KMS-11 (cell line): ENCODE measurements around the gene PPHLN1.

Source experiments
- H2AFZ ChIP-seq: fragments of 200-600 bp; sonication (generic); 2 replicates; pipeline ENCODE4 v1.6.1; 2016; ENCODE audit warnings: antibody characterized with exemption, mixed run types, low read depth
- H3K27ac ChIP-seq: fragments of 200-600 bp; sonication (generic); 2 replicates; pipeline ENCODE4 v1.6.1; 2016; ENCODE audit warnings: mild to moderate bottlenecking, mixed run types
- H3K27me3 ChIP-seq: fragments of 200-600 bp; sonication (generic); 2 replicates; pipeline ENCODE4 v1.6.1; 2017; ENCODE audit warnings: mild to moderate bottlenecking, low read depth, mixed run types, moderate library complexity; ENCODE audit not compliant: insufficient read depth
- H3K36me3 ChIP-seq: fragments of 200-600 bp; sonication (generic); 2 replicates; pipeline ENCODE4 v1.6.1; 2017; ENCODE audit warnings: mild to moderate bottlenecking, mixed run types; ENCODE audit not compliant: insufficient read depth
- H3K4me1 ChIP-seq: fragments of 200-600 bp; sonication (generic); 2 replicates; pipeline ENCODE4 v1.6.1; 2016; ENCODE audit warnings: mild to moderate bottlenecking, low read depth, mixed run types; ENCODE audit not compliant: poor library complexity, severe bottlenecking
- H3K4me2 ChIP-seq: fragments of 200-600 bp; sonication (generic); 2 replicates; pipeline ENCODE4 v1.7.0; 2016; ENCODE audit warnings: mild to moderate bottlenecking, mixed run types
- H3K4me3 ChIP-seq: fragments of 200-600 bp; sonication (generic); IDR thresholded peaks from 2 replicates; pipeline ENCODE4 v1.6.1; 2017; ENCODE audit warnings: low read depth, low read length, mixed read lengths; ENCODE audit not compliant: insufficient read depth
- H3K79me2 ChIP-seq: fragments of 200-600 bp; sonication (generic); 2 replicates; pipeline ENCODE4 v1.6.1; 2016; ENCODE audit warnings: low read depth, mixed run types; ENCODE audit not compliant: insufficient read depth
- H3K9ac ChIP-seq: fragments of 200-600 bp; sonication (generic); 2 replicates; pipeline ENCODE4 v1.6.1; 2016; ENCODE audit warnings: mild to moderate bottlenecking, mixed run types
- H4K20me1 ChIP-seq: fragments of 200-600 bp; sonication (generic); 2 replicates; pipeline ENCODE4 v1.6.1; 2016; ENCODE audit warnings: mild to moderate bottlenecking, mixed run types; ENCODE audit not compliant: insufficient read depth
- TF ChIP-seq, protein P1 (sequence below): fragments of 200-600 bp; sonication (generic); conservative IDR thresholded peaks from 2 replicates; pipeline ENCODE4 v1.6.1; 2017; ENCODE audit warnings: low read depth, mild to moderate bottlenecking, antibody characterized with exemption, low read length, moderate library complexity, mixed read lengths

The PPHLN1 gene

DNA sequence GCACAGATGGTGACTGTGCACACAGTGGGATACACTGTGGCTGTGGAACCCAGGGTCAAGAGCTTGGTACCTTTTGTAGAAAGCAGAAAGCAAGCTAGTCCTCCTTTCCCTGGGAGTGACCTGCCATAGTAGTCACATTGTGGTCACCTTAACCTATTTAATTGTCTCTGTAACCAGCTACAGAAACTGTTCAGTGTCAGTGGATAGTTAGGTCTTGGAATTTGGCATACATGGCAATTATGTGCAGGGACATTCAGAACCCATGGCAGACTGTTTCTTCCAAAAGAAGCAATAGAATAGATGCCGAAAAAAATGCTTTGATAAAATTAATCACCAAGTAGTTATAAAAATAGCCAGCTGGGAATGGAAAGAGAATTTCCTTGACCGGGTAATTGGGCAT is 30.4 kb downstream of the PPHLN1 start:
- H3K4me3 ChIP-seq = no peak overlapping the region
- H3K27me3 ChIP-seq = no peaks in the 10 kb centered on the region
- TF ChIP-seq, protein P1, sequence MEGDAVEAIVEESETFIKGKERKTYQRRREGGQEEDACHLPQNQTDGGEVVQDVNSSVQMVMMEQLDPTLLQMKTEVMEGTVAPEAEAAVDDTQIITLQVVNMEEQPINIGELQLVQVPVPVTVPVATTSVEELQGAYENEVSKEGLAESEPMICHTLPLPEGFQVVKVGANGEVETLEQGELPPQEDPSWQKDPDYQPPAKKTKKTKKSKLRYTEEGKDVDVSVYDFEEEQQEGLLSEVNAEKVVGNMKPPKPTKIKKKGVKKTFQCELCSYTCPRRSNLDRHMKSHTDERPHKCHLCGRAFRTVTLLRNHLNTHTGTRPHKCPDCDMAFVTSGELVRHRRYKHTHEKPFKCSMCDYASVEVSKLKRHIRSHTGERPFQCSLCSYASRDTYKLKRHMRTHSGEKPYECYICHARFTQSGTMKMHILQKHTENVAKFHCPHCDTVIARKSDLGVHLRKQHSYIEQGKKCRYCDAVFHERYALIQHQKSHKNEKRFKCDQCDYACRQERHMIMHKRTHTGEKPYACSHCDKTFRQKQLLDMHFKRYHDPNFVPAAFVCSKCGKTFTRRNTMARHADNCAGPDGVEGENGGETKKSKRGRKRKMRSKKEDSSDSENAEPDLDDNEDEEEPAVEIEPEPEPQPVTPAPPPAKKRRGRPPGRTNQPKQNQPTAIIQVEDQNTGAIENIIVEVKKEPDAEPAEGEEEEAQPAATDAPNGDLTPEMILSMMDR = no peak
- H3K9ac ChIP-seq = no peak overlapping the region
- no peak overlapping the region for H2AFZ ChIP-seq
- H3K79me2 ChIP-seq = no peaks in the 10 kb centered on the region; the same call in 1 of the 2 replicates
- no peaks in the 10 kb centered on the region; the same call in none of the 2 replicates for H3K36me3 ChIP-seq
- no peaks in the 10 kb centered on the region for H4K20me1 ChIP-seq
- H3K4me1 ChIP-seq = peaks cover 24% of the 10 kb centered on the region
- H3K27ac ChIP-seq = no peak overlapping the region
- no peak overlapping the region for H3K4me2 ChIP-seq

DNA sequence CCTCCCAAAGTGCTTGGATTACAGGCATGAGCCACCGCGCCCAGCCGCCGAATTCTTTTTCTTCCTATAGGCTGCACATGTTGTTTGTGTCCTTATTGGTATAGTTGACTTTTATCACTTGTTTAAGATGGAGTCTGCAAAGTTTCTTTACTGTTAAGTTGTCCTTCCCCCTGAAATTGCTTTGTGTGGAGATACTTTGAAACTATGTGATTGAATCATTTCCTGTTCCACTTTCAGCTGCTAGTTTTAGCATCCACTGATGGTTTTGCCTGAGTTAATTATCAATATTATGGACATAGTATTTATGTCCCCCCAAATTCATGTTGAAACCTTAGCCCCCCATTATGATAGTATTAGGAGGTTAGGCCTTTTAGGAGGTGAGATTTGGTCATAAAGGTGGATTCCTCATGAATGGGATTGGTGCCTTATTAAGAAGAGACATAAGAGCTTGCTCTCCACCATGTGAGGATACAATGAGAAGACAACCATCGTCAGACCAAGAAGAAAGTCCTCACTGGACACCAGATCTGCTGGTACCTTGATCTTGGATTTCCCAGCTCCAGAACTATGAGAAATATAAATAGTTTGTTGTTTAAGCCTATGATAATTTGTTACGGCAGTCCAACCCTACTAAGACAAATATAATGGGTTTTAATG is 34.9 kb downstream of the PPHLN1 start:
- no peak overlapping the region for H3K9ac ChIP-seq
- no peak overlapping the region for H3K27ac ChIP-seq
- no peaks in the 10 kb centered on the region for H3K27me3 ChIP-seq
- H2AFZ ChIP-seq = no peak overlapping the region
- H3K4me2 ChIP-seq = peak overlapping the region; percentile 37; the same call in 1 of the 2 replicates
- H4K20me1 ChIP-seq = no peaks in the 10 kb centered on the region
- TF ChIP-seq, protein P1 = no peak
- H3K4me1 ChIP-seq = peaks cover 30% of the 10 kb centered on the region
- H3K79me2 ChIP-seq = no peaks in the 10 kb centered on the region; the same call in 1 of the 2 replicates
- H3K4me3 ChIP-seq = no peak overlapping the region
- no peaks in the 10 kb centered on the region; the same call in none of the 2 replicates for H3K36me3 ChIP-seq

DNA sequence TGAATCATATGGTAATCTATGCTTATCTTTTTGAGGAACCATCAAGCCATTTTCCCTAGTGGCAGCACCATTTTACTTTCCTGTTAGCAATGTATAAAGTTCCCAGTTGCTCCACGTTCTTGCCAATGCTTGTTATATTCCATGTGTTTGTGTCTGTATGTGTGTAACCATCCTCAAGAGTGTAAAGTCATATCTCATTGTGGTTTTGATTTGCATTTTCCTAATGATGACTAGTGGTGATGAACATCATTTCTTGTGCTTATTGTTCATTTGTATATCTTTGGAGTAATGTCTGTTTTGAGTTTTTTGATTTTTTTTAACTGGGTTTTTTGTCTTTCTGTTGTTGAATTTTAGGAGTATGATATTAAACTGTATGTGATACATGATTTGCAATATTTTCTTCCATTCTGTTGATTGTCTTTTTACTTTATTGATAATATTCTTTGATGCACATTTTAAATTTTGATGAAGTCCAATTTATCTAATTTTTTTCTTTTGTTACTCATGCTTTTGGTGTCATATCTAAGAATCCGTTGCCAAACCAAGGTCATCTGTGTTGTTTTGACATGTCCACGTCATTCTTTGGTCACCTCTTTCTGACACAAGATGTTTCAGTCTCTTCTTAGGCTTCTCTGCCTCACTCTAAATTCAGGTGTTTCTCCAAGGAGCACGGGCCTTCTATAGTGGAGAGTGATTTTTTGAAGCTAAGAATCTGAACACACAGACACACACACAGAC is 36.1 kb downstream of the PPHLN1 start:
- Histone ChIP-seq H3K27ac (no peak overlapping the region), H2AFZ (no peak overlapping the region), H3K79me2 (no peaks in the 10 kb centered on the region; the same call in 1 of the 2 replicates)

DNA sequence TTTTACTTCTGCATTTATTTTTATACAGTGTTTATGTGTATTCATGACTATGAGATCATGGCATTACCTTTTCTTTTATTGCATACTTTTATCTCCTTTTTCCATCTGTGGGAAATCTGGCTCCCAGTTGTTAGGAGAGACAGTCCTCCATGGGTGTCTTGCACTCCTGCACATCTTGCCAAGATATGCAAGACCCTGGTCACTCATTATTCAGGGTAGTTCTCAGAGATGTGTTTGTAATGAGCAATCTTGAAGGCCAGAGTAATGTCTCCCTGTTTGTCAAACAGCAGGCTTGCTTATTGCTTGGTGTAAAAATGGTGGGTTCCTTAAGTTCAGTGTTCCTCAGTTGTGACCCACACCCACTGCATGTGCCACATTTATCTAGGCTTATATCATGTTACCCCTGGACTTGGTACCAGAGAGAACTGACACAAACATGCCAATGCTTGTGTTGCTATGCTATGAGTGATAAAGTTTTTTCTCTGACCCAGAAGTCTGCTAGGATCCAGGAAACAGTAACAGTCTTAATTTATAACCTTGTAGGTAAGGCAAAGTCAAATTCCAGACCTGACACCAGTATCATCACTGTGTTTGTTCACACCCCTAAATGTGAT is 36.8 kb downstream of the PPHLN1 start:
- no peak overlapping the region for H3K9ac ChIP-seq
- no peaks in the 10 kb centered on the region; the same call in 1 of the 2 replicates for H3K79me2 ChIP-seq
- no peaks in the 10 kb centered on the region for H3K27me3 ChIP-seq
- H4K20me1 ChIP-seq = no peaks in the 10 kb centered on the region
- no peaks in the 10 kb centered on the region; the same call in 1 of the 2 replicates for H3K36me3 ChIP-seq
- no peak overlapping the region for H2AFZ ChIP-seq
- peaks cover 30% of the 10 kb centered on the region for H3K4me1 ChIP-seq
- H3K4me3 ChIP-seq = no peak overlapping the region
- TF ChIP-seq, protein P1 = no peak
- no peak overlapping the region for H3K4me2 ChIP-seq
- no peak overlapping the region for H3K27ac ChIP-seq

More for the DNA sequence above, 36.1 kb downstream of the PPHLN1 start:
- Histone ChIP-seq H3K9ac (no peak overlapping the region), H3K4me1 (peaks cover 30% of the 10 kb centered on the region), H3K36me3 (no peaks in the 10 kb centered on the region; the same call in 1 of the 2 replicates), H4K20me1 (no peaks in the 10 kb centered on the region), H3K27me3 (no peaks in the 10 kb centered on the region), H3K4me2 (no peak overlapping the region), H3K4me3 (no peak overlapping the region)
- TF ChIP-seq, protein P1 = no peak
